NCI-H748 (cell line): Measurements from ENCODE around the gene SMIM1.

ENCODE experiments used
- DNase-seq: peaks from one replicate; lab custom pipeline; 2025; ENCODE audit not compliant: unreplicated experiment; lab: John Stamatoyannopoulos, UW

SMIM1 gene, protein sequence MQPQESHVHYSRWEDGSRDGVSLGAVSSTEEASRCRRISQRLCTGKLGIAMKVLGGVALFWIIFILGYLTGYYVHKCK

DNA sequence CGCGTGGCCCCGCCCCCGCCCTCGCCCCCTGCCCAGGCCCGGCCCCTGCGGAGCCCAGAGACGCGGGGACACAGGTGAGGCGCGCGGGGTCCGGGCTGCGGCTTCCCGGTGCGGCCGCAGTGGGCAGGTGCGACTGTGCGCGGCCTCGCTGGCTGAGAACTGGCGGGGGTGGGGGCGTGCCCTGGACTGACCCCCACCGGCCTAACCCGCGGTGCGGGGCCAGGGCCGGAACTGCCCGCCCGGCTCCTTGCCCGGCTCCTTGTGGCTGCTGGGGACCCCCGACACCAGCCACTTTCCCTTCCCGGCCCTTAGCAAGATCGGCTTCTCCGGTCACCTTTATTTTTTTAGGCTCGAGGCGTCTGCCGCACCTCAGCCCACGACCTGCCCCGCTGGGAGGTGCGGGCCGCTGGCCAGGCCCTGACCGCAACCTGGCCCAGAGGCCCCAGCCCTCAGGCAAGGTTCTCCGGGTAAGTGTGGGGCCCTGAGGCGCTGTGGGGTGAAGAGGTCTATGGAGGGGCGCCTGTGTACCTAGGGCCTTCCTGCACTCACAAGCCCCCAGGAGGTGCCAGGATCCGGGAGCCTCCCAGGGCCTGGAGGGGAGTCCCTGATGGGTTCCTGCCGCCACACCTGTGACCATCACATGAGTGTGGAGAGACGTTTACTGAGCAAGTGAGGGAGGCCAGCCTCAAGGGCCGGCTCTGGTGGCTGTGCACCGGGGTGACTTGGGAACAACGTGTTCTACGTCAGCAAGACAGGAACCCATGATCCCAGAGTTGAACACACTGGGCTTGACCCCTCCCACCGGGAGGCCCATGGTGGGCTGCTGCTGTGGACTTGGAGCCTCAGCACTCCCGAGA is at the start of gene SMIM1:
Gene SMIM1 (plus strand): TSS at position 35 of the 857 bp plus-strand sequence. CDS start 2,625 bp downstream, outside the sequence.
- no peak for DNase-seq

GRCh38 chr1:3722846-3723245 is 49.7 kb upstream of the SMIM1 start:
- no peak for DNase-seq

DNA sequence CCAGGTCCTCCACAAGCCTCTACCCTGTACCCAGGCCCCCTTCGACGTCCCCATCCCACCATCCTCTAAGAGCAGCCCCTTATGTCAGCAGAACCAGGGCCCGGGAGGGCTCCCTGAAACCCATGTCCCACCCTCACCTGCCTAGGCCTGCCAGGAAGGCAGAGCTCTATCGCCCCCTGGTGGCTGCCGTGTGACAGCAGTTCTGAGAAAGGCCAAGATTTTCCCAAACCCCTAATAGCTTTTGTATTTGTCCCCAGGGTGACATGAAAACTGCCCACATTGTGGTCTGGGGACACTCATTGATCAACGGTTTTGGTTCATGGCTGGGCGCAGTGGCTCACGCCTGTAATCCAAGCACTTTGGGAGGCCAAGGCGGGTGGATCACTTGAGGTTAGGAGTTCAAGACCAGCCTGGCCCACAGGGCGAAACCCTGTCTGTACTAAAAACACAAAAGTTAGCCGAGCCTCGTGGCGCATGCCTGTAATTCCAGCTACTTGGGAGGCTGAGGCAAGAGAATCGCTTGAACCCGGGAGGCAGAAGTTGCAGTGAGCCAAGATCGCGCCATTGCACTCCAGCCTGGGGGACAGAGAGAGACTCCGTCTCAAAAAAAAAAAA is 48.0 kb upstream of the SMIM1 start:
- peak; percentile 51 for DNase-seq

GRCh38 chr1:3725366-3725765 is 47.2 kb upstream of the SMIM1 start:
- DNase-seq, result no peak

- no peak for DNase-seq
Observed at GRCh38 chr1:3727042-3727824, 45.3 kb upstream of the SMIM1 start.

DNA sequence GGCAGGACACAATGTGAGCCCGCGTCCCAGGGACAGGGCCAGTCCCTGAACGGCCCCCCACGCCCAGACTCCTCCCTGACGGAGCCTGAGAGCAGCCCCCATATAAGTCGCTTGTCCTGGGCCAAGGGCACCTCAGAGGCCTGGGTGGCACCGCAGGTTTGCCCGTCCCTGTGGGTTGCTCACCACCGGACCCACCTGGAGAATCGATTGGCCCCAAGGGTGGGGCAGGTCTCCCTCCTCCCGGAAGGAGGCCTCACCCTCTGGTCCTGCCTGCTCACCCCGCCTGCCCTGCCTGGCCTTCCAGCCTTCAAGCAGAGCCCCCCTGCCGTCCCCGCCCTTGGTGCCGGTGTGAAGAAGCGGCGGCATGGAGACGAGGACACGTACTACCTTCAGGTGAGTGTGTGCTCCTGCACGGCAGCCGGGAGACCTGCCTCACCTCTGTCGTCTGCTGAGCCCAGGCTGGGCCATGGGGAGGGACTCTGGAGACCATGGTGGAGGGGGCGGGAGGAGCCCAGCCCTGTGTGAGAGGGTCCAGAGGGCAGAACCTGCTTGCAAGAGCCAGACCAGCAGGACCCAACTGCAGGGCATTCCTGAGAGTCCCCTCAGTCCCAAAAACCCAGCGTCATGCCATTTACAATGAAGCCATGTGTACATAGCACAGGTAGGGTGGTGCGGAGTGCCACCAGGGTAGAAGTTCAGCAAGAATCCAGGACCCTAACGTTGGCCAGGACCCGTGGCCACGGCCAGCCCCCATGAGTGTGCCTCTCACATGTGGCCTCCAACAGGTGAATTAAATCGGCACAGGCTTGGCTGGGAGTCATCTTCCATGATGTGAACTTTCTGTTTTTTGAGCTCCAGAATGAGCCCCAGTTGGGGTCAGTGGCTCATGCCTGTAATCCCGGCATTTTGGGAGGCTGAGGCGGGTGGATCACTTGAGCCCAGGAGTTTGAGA is 44.4 kb upstream of the SMIM1 start:
- no peak for DNase-seq

- DNase-seq, result no peak
Observed at GRCh38 chr1:3729594-3730542, 42.7 kb upstream of the SMIM1 start.

DNA sequence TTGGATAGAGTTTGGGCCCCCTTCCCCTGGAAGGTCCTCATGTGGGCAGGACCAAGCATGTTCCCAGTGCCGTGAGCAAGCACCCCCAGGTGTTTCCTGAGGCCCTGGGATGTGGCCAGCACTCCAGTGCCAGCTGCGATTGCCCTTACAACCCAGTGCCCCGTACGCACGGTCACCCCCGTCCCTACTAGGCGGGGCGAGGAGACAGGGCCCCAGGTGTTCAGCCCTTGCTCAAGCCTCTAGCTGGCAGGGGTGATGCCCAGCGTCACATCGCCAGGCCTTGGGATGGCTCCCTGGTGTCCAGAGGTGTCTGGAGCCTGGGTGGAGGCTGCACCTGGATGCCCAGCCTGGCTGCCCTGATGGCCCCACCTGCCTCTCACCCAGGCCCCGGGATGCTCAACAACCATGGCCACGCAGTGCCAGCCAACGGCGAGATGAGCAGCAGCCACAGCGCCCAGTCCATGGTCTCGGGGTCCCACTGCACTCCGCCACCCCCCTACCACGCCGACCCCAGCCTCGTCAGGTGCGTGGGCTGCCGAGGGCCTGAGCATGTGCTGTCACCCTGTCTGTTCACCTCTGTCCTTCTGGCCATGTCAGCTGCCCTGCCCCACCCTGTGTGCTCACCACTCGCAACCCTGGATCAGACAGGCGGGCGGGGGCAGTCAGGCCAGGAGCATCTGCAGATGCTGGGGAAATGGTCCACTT is 41.9 kb upstream of the SMIM1 start:
- DNase-seq, result no peak

DNA sequence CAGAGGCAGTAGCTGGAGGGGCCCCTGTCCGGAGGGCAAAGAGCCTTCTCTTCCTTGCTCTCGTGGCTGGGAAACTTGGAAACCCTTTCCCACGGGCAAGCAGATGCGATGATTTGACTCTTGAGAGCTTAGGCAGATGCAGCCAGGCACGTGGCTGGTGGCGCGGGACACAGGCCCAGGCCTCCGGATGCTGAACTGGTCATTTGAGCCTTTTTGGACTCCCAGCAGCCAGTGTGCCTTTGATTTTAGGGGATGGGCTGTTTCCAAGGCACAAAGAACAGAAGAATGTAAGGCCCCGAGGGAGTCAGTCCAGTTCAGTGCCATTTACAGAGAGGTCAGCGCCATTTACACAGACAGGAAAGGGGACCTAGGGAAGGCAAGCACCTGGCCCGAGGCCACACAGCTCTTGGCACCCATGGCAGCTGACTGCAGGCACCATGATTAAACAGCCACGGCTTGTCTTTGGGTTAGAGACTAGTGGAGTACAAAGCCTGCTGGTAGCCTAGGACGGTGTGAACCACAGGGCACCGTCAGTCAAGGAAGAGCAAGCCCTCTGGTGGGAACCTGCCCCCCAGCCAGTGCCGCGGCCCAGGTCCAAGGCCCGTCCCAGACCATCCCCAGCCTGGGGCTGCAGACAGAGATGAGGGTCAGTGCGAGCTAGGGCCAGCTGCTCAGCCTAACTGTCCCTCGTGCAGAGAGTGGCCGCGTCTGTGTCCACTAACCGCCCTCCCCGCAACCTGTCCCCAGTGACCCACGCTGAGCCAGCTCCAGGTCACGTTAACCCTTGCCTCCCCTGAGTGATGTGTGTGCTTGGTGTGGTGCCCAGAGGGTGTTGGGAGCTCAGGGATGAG is 40.7 kb upstream of the SMIM1 start:
- no peak for DNase-seq

DNA sequence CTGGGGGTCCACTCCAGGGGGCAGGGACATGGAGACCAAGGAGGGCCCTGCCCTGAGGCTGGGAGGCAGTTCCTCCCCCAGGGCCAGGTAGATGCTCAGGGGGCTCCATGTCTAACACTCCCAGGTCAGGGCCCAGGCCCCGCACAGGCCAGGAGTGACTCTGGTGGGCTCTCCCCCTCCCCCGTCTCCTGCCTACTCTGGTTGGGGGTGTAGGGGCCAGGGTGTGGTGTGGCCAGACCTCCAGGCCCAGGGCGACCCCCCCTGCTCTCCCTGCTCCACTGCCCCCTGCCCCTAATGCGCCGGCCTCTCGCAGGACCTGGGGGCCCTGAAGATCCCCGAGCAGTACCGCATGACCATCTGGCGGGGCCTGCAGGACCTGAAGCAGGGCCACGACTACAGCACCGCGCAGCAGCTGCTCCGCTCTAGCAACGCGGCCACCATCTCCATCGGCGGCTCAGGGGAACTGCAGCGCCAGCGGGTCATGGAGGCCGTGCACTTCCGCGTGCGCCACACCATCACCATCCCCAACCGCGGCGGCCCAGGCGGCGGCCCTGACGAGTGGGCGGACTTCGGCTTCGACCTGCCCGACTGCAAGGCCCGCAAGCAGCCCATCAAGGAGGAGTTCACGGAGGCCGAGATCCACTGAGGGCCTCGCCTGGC is 40.0 kb upstream of the SMIM1 start:
- DNase-seq, result no peak

- DNase-seq, result no peak
Observed at GRCh38 chr1:3733094-3733882, 39.3 kb upstream of the SMIM1 start.

GRCh38 chr1:3733883-3734589 is 38.5 kb upstream of the SMIM1 start:
- DNase-seq, result no peak

DNA sequence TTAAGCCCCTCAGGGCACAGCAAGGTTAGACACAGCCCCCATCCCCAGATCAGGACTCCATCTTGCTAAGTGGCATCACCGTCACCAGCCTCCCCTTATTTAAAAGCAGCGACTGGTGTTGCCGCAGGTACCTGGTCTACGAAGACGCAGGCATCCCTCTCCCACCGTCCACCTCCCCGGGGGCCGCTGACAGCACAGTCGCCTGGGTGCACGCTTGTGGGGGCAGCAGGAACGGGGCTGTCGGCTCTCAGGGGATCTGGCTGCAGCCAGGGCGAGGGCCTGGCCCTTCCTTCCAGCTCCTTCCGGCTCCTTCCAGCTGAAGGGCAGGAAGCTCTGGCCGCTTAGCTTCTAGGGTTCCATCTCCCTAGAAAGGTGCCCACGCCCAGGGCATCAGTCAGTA is 37.9 kb upstream of the SMIM1 start:
- DNase-seq, result no peak

GRCh38 chr1:3735027-3735681 is 37.4 kb upstream of the SMIM1 start:
- no peak for DNase-seq

DNA sequence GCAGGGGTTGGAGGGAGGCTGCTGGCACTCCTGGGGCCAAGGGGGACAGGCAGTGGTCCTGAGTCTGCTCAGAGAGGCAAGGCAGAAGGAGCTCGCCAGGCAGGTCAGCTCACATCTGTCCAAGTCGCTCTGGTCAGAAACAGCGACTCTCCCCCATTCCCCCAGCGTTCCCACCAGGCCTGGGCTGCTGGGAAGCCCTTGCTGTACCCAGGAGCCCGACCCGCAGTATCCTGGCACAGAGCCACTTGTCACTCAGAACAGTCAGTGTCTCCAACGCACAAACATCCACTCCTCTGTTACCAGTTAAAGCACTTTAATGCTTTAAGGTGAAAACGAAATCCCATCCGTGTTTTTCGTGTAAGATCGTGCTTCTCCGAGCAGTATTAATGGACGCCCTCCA is 36.9 kb upstream of the SMIM1 start:
- no peak for DNase-seq
